Stimulated activated CD8-positive, alpha-beta memory T cell treated with anti-CD3 and anti-CD28 coated beads, Interleukin-4, amount 100 ng/mL, for 1 hour (primary cell): ENCODE results near the gene TAPBP.
A peak's percentile ranks its signal among the peaks of the same experiment; 100 is the strongest.
"Not testable (repeated sequence)": the region's sequence is repeated elsewhere in the genome, so short reads cannot be mapped to it uniquely, and the experiment has no call there.

Source experiments
- DNase-seq, 2 donors: peaks; one replicate each; pipeline ENCODE4 v3.0.0-alpha.2; 2020; ENCODE audit warnings: low read depth in 2 of 2, low spot score in 1 of 2

Gene TAPBP

GRCh38 chr6:33313709-33314514, at the start of gene TAPBP:
TAPBP (minus strand) TSS chr6:33314078; CDS start chr6:33314041, 37 bp downstream.
- peak in 1 of 2 donors; percentile 79 for DNase-seq

GRCh38 chr6:33363486-33363885, 49.6 kb upstream of the TAPBP start:
- not testable (repeated sequence) for DNase-seq

- no peak for DNase-seq
These were observed 45.5 kb upstream of the TAPBP start for GRCh38 chr6:33359331-33359730.

- DNase-seq: not testable (repeated sequence)
These were observed 43.4 kb upstream of the TAPBP start for GRCh38 chr6:33357160-33357871.

- DNase-seq: no peak
These were observed 42.4 kb upstream of the TAPBP start for GRCh38 chr6:33356295-33356694.

GRCh38 chr6:33355860-33356259, 42.0 kb upstream of the TAPBP start:
- not testable (repeated sequence) for DNase-seq

- DNase-seq: no peak
These were observed 33.9 kb upstream of the TAPBP start for GRCh38 chr6:33347816-33348215.

- not testable (repeated sequence) for DNase-seq
These were observed 33.1 kb upstream of the TAPBP start for GRCh38 chr6:33346972-33347371.

GRCh38 chr6:33344701-33345697, 31.1 kb upstream of the TAPBP start:
- peak in 1 of 2 donors; percentile 38 for DNase-seq

- DNase-seq: peak in 1 of 2 donors; percentile 34
These were observed 30.2 kb upstream of the TAPBP start for GRCh38 chr6:33343953-33344611.

- not testable (repeated sequence) for DNase-seq
These were observed 29.7 kb upstream of the TAPBP start for GRCh38 chr6:33343606-33343952.

GRCh38 chr6:33339193-33339592, 25.3 kb upstream of the TAPBP start:
- no peak for DNase-seq

GRCh38 chr6:33336495-33336894, 22.6 kb upstream of the TAPBP start:
- DNase-seq: no peak

GRCh38 chr6:33335916-33336315, 22.0 kb upstream of the TAPBP start:
- DNase-seq: no peak

- no peak for DNase-seq
These were observed 19.8 kb upstream of the TAPBP start for GRCh38 chr6:33333666-33334065.

- DNase-seq: no peak
These were observed 16.9 kb upstream of the TAPBP start for GRCh38 chr6:33330736-33331135.

- DNase-seq: no peak
These were observed 15.2 kb upstream of the TAPBP start for GRCh38 chr6:33329058-33329457.

GRCh38 chr6:33324125-33324524, 10.2 kb upstream of the TAPBP start:
- DNase-seq: no peak

GRCh38 chr6:33323623-33323948, 9.7 kb upstream of the TAPBP start:
- no peak for DNase-seq

- no peak for DNase-seq
These were observed 7.3 kb upstream of the TAPBP start for GRCh38 chr6:33321227-33321626.
